Thoracic aorta endothelial cell (primary cell): ENCODE results near the gene ADM2. TPM values are rescaled to one million over a fixed set of nuclear protein-coding genes. Genes with fewer than 3 reads are reported as not detected.

Source experiments
- total RNA-seq: library from RNA; depleted of rRNA; stranded (reverse); fragments of >200 nt; gene quantifications from 2 replicates; pipeline ENCODE4 v1.2.3, GENCODE V29; 2012

Gene ADM2, protein sequence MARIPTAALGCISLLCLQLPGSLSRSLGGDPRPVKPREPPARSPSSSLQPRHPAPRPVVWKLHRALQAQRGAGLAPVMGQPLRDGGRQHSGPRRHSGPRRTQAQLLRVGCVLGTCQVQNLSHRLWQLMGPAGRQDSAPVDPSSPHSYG
- total RNA-seq, result 0.36 and 0.40 TPM in 2 replicates

DNA sequence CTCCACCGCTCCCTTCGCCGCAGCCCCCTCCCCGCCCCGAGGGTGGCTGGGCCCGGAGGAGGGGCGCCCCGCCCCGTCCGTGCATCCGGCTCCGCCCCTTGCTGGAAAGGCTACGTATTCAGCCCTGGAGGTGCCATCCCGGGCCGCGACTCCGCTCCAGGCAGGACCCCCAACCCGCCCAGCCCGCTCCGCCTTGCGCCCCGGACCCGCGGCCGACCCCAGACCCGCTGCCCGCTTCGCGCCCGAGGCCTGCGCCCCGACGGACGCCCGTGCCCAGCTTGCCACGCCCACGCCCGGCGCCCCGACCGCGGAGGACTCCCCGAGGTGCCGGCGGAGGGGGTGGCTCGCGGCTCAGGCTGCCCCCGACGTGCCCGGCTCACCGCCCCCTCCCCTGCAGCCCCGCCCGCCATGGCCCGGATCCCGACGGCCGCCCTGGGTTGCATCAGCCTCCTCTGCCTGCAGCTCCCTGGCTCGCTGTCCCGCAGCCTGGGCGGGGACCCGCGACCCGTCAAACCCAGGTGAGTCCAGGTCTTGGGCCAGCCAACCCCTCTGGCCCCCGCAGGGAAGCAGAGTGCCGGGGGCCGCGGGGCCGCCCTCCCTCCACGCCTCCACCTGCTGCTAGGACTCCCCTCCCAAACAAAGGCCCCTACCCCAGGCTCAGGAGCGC is at the start of gene ADM2:
ADM2 (plus strand) TSS at position 104 of the 667 bp plus-strand sequence; CDS start at position 409, 305 bp downstream.

DNA sequence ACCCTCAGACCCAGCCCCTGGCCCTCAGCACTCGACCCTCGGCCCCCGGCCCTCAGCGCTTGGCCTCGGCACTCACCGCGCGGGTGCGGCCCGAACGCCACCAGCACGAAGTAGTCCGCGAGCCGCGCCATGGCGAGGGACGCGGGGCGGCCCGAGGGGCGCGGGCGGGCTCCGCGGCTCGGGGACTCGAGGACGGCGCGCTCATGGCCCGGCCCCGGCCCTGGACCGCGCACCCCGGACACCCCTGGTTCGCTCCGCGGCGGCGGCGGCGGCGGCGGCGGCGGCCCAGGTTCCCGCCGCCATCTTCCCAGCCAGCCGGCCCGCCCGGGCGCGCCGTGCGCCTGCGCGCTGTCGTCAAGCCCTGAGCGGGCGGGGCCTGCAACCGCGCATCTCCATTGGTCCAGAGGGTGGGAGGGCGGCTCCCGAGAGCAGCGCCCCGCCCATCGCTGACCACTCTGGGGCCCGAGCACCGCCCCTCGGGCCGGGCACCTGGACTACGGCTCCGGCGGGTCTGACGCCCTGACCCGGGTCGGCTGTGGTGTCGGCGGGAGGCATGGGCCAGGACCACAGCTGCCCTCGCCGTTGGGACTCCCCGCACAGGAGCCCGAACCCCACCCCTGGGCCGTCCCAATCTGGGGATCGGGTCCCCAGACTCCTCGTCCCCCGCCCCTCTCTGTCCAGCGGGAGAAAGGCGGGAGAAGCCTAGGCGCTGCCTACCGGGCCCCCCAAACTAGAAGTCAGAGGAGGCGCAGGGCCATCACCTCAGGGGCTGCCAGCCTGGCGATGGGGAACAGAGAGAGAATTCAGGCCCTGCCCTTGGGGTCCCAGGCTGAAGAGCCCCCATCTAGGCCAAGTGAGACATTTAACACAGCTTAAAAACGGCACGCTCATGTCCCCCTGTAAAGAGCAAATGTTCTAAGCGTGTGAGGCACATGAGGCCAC is 6.4 kb upstream of the ADM2 start, which contains the start of gene SBF1:
SBF1 (minus strand) TSS at position 326 of the 942 bp plus-strand sequence; CDS start at position 131, 195 bp downstream.

DNA sequence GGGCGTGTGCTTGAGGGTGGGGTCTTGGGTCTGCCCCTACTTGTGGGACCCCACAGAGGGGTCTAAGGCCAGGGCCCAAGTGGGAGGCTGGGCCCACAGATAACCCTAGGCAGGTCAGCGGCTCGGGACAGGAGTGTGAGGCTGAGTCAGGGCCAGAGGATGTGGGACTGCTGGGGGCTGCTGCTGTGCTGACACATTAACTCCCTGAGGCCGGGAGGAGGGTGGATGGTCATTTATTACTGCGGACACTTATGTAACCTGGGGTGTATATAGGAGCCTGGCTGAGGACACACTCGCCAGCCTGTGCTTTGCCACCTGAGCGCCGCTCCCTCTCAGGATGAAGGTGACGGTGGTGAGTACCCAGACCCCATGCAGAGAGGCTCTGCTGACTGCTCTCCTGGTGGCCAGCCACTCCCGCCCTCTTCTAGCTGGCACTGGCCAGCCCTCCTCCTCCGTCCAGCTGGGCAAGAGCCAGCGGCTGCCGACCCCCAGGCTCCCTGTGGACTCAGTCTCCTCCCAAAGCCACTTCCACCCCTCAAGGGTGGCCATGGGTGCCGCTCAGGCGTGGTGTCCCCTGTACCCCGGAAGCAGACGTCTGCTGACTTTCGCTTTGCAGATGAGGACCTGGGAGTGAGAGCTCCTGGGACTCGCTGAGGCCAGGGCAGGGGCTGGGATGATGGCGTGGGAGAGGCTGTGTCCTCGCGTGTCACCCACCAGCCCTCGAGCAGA is 5.4 kb downstream of the ADM2 start, which contains the start of gene MIOX:
MIOX (plus strand) TSS at position 299 of the 729 bp plus-strand sequence; CDS start at position 338, 39 bp downstream.

DNA sequence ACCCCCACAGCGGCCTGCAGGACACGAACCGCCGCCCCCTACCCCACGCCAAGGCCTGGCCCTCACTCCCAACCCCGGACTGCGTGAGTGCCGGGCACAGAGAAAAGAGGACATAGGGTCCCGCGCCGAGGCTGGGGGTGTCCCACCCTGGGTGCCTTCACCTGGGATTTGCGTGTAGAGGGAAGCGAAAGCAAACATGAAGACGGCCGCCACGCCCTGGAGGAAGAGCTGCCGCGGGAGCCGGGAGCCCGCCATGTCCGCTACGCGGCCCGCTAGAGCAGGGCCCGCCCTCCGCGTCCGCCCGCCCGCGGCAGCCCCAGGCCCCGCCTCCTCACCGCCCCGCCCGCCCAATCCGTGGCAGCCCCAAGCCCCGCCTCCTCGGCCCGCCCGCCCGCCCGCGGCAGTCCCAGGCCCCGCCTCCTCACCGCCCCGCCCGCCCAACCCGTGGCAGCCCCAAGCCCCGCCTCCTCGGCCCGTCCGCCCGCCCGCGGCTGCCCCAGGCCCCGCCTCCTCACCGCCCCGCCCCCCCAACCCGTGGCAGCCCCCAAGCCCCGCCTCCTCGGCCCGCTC is 26.2 kb downstream of the ADM2 start, which contains the start of gene LMF2:
LMF2 (minus strand) TSS at position 282 of the 570 bp plus-strand sequence; CDS start at position 255, 27 bp downstream.

DNA sequence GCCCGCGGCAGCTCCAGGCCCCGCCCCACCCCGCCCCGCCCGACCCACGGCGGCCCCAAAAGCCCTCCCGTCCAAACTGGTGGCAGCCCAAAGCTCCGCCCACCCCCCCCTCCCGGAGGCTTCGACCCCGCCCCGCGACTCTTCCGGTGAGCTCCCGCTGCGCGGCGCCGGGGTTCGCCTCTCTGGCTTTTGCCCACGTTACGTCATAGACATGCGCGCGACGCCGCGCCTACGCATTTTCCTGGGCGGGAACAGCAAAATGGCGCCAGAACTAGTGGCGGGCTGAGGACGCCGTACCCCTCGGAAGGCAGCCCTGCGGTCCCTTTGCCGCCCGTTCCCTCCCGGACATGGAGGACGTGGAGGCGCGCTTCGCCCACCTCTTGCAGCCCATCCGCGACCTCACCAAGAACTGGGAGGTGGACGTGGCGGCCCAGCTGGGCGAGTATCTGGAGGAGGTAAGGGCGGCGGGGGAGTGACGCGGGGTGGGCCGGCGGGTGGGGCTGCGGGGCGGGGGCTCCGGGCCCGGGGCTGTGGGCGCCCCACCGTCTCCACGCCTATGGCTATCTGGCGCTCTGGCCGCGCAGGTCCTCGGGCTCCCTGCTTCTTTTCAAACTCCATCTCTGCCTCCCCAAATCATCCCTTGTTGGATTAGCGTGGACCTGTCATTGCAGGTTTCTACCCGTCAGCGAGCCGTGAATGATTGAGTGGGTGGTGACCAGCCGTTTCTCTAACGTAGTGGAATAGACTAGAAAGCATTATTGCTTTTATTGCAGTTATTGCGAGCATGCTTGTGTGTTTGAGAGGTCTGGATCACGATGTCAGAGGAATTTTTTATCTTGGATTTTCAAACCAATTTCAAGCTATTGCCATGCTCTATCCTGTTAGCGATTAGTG is 26.9 kb downstream of the ADM2 start, which contains the start of gene NCAPH2:
NCAPH2 (plus strand) TSS at position 234 of the 894 bp plus-strand sequence; CDS start at position 348, 114 bp downstream.

DNA sequence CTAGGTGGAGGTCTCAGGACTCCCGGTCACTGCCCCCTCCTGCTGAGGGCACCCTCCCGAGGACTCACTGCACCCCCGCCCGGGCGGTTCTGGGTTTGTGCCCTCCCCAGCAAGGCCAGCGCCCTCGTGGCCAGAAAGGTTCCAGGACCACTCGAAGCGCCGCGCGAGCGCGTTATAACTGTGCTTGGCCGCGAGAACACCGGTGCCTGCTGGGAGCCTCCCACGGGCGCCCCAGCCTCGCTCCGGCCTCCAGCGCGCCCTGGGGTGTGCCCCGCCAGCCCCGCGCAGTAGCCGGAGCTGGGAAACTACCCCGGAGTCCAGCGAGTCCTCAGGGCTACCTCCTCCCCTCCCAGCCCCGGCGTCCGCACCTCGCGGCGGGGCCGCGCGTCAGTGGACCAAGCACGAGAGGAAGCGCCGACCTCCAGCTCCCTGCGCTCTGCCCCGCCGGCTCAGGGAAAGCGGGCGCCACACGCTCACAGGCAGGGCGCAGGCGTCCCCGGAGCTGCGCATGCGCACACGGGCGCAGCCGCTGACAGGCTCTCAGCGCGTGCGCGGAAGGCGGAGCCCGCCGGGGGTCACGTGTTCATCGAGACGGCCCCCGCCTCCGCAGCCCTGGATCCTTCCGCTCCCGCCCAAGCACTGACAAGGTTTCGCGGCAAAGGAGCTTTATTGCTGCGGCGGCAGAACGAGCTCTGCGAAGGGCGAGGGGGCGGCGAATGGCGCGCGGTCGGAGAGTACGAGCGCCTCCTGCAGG is 43.9 kb downstream of the ADM2 start, which contains the start of gene SCO2:
SCO2 (minus strand) TSS at position 495 of the 754 bp plus-strand sequence. CDS start 1,187 bp downstream, outside the sequence.

DNA sequence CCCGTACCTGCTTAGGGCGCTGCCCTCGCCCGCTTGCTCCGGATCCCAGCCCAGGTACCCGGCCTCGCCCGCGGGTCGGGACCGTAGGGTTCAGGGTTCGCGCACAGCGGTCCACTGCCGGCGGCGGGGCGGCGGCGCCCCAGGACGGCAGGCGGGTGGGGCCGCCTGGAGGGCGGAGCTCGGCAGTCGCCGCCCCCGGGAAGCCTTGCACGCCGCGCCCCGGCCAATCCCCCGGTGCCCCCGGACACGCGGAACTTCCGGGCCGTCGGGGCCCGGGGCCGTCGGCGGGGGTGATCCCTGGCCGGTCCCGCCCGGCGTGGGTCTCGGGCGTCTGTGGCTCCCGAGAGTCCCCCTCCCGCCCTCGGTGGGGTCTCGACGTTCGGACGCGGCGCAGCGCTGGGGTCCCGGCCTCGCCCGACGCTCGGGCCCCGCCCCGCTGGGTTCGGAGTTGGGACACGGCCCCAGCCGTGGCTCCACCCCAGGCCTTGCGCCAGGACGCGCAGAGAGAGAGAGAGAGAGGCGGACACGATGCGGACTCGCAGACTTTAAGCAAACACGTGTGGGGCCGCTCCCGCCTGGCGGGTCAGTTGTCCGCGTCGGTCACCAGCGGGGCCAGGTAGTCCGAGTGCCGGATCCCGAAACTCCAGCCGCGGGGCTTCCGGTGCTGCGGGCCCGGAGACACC is 48.7 kb downstream of the ADM2 start, which contains the start of gene TYMP:
TYMP (minus strand) TSS at position 116 of the 683 bp plus-strand sequence. CDS start 303 bp downstream, outside the sequence.

Other genes starting within 250 kb of the ADM2 start
- gene TUBGCP6, start 236.5 kb upstream of the ADM2 start, total RNA-seq, result 28.3 and 28.7 TPM in 2 replicates
- gene HDAC10, start 230.3 kb upstream of the ADM2 start, total RNA-seq, result 17.0 and 17.4 TPM in 2 replicates
- 40.8 and 49.9 TPM in 2 replicates for gene MAPK12, start 219.9 kb upstream of the ADM2 start, total RNA-seq
- gene MAPK11, start 211.2 kb upstream of the ADM2 start, total RNA-seq, result 10.1 and 10.8 TPM in 2 replicates
- 64.2 and 73.9 TPM in 2 replicates for gene PLXNB2, start 173.9 kb upstream of the ADM2 start, total RNA-seq
- 1.1 and 1.7 TPM in 2 replicates for gene DENND6B, start 154.5 kb upstream of the ADM2 start, total RNA-seq
- gene PPP6R2, start 138.2 kb upstream of the ADM2 start, total RNA-seq, result 47.9 and 48.7 TPM in 2 replicates
- 47.6 and 55.6 TPM in 2 replicates for gene SBF1, start 6.5 kb upstream of the ADM2 start, total RNA-seq
- not detected in 2 replicates for gene MIOX, start 5.3 kb downstream of the ADM2 start, total RNA-seq
- gene LMF2, start 26.2 kb downstream of the ADM2 start, total RNA-seq, result 31.5 and 40.1 TPM in 2 replicates
- 33.2 and 40.8 TPM in 2 replicates for gene NCAPH2, start 26.7 kb downstream of the ADM2 start, total RNA-seq
- gene SCO2, start 44.1 kb downstream of the ADM2 start, total RNA-seq, result 2.0 and 2.4 TPM in 2 replicates
- 4.4 and 6.0 TPM in 2 replicates for gene TYMP, start 48.5 kb downstream of the ADM2 start, total RNA-seq
- not detected in 2 replicates for gene KLHDC7B, start 64.4 kb downstream of the ADM2 start, total RNA-seq
- gene SYCE3, start 81.4 kb downstream of the ADM2 start, total RNA-seq, result not detected in 2 replicates
- gene CPT1B, start 96.9 kb downstream of the ADM2 start, total RNA-seq, result 1.6 and 2.1 TPM in 2 replicates
- 21.1 and 30.4 TPM in 2 replicates for gene CHKB, start 101.3 kb downstream of the ADM2 start, total RNA-seq
- 0.13 and 0.14 TPM in 2 replicates for gene MAPK8IP2, start 119.2 kb downstream of the ADM2 start, total RNA-seq
- gene ARSA, start 146.6 kb downstream of the ADM2 start, total RNA-seq, result 14.8 and 18.7 TPM in 2 replicates
- gene SHANK3, start 191.3 kb downstream of the ADM2 start, total RNA-seq, result 36.4 and 54.3 TPM in 2 replicates